ENCODE measurements around the gene SH3BP4. TPM values are rescaled to one million over a fixed set of nuclear protein-coding genes. Genes with fewer than 3 reads are reported as not detected.

The SH3BP4 gene
- total and polyA plus RNA-seq, 2 of the 8 experiments (the other 6 are each of a cell fraction or from before 2014, with no cell fraction given) = 28.3 to 35.4 TPM

DNA sequence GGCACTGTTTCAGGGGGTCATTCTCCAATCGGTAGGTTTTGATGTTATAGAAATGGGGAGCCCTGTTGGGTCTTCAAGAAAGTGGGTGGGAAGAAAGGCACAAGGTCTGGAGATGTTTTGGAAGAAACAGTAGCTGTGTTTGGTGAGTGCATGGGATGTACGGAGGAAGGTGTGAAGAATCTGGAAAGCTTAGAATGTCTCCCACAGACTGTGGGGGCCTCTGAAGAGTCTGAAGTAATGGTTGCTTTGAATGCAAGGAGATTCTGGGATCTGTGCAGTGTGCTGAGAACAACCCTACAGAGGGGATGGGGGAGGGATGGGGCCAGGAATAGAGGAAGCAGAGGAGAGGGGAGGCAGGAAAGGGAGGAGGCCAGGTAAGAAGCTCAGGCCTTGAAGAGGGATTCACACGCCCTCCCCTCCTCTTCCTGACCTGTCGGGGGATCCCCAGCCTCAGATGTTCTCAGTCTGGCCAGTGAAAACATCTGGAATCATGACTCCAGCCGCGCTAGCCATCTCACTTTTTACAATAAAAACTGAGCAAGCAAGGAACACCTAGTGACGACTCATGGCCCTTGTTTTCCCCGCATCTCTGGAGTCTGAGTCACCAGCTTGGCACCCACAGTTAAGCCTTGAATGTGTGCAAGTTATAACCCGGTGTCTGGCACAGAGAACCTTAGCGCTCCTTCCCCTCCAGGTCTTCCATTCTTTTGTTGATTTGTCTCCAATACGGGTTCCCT lies 74.2 kb downstream of the SH3BP4 start:
- CTCF ChIA-PET (ENCODE audit: partially characterized antibody) = interaction anchor here (0.8 to 3.5 kb wide), 7 partner anchors 11 to 144 kb away, joined by 3 to 14 read pairs (median 3); no protein-coding TSS in a partner anchor
- Histone ChIP-seq H3K79me1 (ENCODE audit: low read depth, low read length) (peaks cover 31% of the 10 kb centered on the region; the same call in 1 of the 2 replicates), H3K23me2 (ENCODE audit: low read depth, low read length) (no peaks in the 10 kb centered on the region), H4K8ac (ENCODE audit: extremely low read depth, insufficient read depth, low read length) (no peak overlapping the region), H2BK5ac (ENCODE audit: low read depth, low read length) (no peak overlapping the region), H2AK5ac (ENCODE audit: low read depth, low read length) (no peak overlapping the region), H3K4me1 (replicated peaks in 1 of 4; ENCODE audit: control insufficient read depth in 3 of 4, insufficient read depth in 4 of 4, low read length in 3 of 4) (peaks cover 0 to 8% (median 7%) of the 10 kb centered on the region in 4 experiments; a peak in 4 of 7 replicates), H3K18ac (ENCODE audit: extremely low read depth, low read length) (no peak overlapping the region), H4K20me1 (replicated peaks in 1 of 2; ENCODE audit: control insufficient read depth in 1 of 2, insufficient read depth in 2 of 2, low read length in 2 of 2) (peaks cover 3 to 25% of the 10 kb centered on the region in 2 experiments), H2BK120ac (replicated peaks; ENCODE audit: low read depth, low read length) (no peak overlapping the region), H3K27ac (ENCODE audit: low read depth, low read length) (no peak overlapping the region), H2BK12ac (ENCODE audit: low read depth, low read length) (no peak overlapping the region), H2BK20ac (ENCODE audit: low read length) (no peak overlapping the region), H4K5ac (ENCODE audit: insufficient read length, low read depth, low read length) (no peak overlapping the region), H2AFZ (ENCODE audit: low read length) (no peak overlapping the region), H3K27me3 (replicated peaks in 1 of 4; ENCODE audit: control insufficient read depth in 3 of 4, extremely low read depth in 1 of 4, insufficient read depth in 3 of 4, low read length in 3 of 4) (no peaks in the 10 kb centered on the region), H4K91ac (replicated peaks; ENCODE audit: insufficient read length, low read length) (no peak overlapping the region), H3K14ac (ENCODE audit: insufficient read length) (no peak overlapping the region), H2BK15ac (ENCODE audit: low read length) (no peak overlapping the region), H3K56ac (replicated peaks; ENCODE audit: insufficient read length, low read depth, low read length) (no peak overlapping the region), H3K36me3 (ENCODE audit: control insufficient read depth in 2 of 4, insufficient read depth in 4 of 4, low read length in 3 of 4) (no peaks in the 10 kb centered on the region; a peak in 1 of 8 replicates), H3K4me2 (ENCODE audit: insufficient read depth in 1 of 2, low read depth in 2 of 2, low read length in 2 of 2) (no peak overlapping the region), H3K9me3 (ENCODE audit: insufficient read depth in 2 of 2, low read depth in 1 of 2, low read length in 1 of 2) (no peaks in the 10 kb centered on the region), H3K79me2 (ENCODE audit: control insufficient read depth in 1 of 2, insufficient read depth in 2 of 2, low read length in 2 of 2) (peaks cover 8 to 80% of the 10 kb centered on the region in 2 experiments; a peak in 3 of 4 replicates), H3K4ac (replicated peaks; ENCODE audit: insufficient read length, low read depth, low read length) (no peak overlapping the region), H3K23ac (ENCODE audit: insufficient read length) (no peak overlapping the region), H3K4me3 (ENCODE audit: extremely low read depth in 1 of 4, insufficient read depth in 2 of 4, low read depth in 3 of 4, low read length in 4 of 4) (no peak overlapping the region), H3K9ac (replicated peaks in 1 of 4; ENCODE audit: extremely low read depth in 1 of 4, low read depth in 3 of 4, low read length in 3 of 4) (no peak overlapping the region)
- 93% methylated on average over 9 of the region's 11 CpGs; no CpG with 5 or more reads in 1 of the 2 experiments for WGBS, 2 experiments (ENCODE audit: extremely low coverage in 1 of 2, insufficient coverage in 1 of 2, insufficient read length in 1 of 2, insufficient replicate concordance in 2 of 2, low coverage in 1 of 2, low lambda C conversion rate in 2 of 2, missing lambda C conversion rate in 1 of 2)
- no peak for TF ChIP-seq KDM1A (IDR thresholded peaks at IDR 0.05; ENCODE audit: borderline replicate concordance, low read length)
- no peak for TF ChIP-seq SIX5 (IDR thresholded peaks at IDR 0.05; ENCODE audit: low read depth, low read length)
- TF ChIP-seq SRF (IDR thresholded peaks at IDR 0.05; ENCODE audit: low read depth, low read length) = no peak
- no peak for TF ChIP-seq SAP30 (IDR thresholded peaks at IDR 0.05; ENCODE audit: insufficient read depth, insufficient replicate concordance, low read length)
- DNase-seq (ENCODE audit: low read depth in 1 of 2, low spot score in 2 of 2) (no peak), FAIRE-seq (no peak)
- POLR2A ChIA-PET (ENCODE audit: partially characterized antibody) = no interaction called here
